NCI-H146 (cell line): ENCODE measurements around the gene PTPRT.
"Not testable (repeated sequence)": the region's sequence is repeated elsewhere in the genome, so short reads cannot be mapped to it uniquely, and the experiment has no call there.

Source experiments
- DNase-seq: peaks from one replicate; lab custom pipeline; 2025; lab: John Stamatoyannopoulos, UW

Gene PTPRT

GRCh38 chr20:43187476-43188233 lies 2.1 kb downstream of the PTPRT start:
- DNase-seq = peak; percentile 41

DNA sequence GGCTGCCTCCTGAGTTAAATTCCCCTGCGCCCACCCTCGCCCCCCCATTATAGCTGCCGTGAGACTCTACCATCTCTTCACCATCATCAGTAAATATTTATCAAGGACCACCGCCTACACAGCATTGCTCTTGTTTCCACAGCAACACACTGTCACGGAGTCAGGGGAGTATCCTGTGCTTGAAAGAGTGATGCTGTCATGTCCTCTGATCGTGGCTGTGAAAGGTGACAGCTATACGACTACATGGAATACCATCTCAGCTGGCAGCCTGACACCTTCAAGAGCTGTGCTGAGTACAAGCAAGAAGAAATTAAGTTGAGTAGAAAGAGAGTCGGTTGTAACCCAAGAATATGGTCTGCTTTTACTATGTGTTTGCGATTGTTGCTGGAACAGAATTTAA lies 3.4 kb downstream of the PTPRT start:
- no peak for DNase-seq

DNA sequence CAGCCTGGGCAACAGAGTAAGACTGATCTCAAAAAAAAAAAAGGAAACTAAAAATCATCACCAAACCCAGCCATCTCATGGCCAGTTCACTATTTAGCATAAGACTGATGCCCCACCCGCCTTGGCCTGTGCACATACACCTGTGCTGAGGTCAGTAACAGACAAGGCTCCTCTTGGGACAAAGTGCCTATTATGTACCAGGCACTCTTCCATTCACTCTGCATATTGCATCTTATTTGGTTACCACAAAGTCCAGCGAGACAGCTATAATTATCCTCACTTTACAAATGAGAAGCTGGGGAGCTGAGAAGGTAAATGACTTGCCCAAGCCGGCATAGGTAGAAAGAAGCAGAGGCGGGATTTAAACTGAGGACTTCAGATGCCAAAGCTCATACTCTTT lies 3.8 kb downstream of the PTPRT start:
- DNase-seq = no peak

- DNase-seq = no peak
Observed at GRCh38 chr20:43183536-43184070, 6.1 kb downstream of the PTPRT start.

- no peak for DNase-seq
Observed at GRCh38 chr20:43178080-43178479, 11.6 kb downstream of the PTPRT start.

- DNase-seq = no peak
Observed at GRCh38 chr20:43176726-43177125, 13.0 kb downstream of the PTPRT start.

DNA sequence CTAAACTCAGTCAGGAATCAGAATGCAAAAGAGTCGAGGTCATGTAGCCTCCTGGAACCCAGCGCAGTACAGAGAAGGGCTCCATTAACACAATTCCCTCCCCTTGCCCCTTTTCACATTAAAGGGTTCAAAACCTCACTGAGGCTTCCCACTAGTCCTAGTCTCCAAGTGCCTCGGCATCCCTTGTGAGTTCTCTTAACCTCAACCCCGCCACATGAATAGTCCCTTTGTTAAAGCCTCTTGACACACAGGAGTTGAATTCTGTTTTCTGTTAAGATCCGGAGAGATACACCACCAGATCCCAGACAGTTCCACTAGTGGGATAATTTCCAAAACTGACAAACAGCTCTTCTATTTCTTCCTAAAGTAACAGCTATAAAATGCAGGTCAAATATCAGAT lies 17.8 kb downstream of the PTPRT start:
- DNase-seq = no peak

DNA sequence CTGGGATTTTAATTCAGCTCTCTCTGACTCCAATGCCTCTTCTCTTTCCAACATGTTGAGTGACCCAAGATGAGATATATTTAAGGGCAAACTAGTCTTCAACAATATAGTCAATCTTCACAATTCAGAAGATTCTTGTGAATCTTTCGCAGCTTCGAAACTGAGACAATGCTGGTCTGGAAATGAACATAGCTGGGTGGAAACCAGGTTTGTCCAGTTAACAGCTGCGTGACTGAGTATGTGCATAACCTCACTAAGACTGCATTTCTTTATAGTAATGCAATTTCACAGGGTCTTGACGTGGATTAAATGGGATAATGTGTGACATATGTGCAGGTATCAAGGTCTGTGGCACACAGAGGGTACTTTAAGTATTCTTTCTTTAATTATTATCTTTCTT lies 18.9 kb downstream of the PTPRT start:
- DNase-seq = no peak

- DNase-seq = no peak
Observed at GRCh38 chr20:43167615-43168014, 22.1 kb downstream of the PTPRT start.

- no peak for DNase-seq
Observed at GRCh38 chr20:43167021-43167420, 22.7 kb downstream of the PTPRT start.

GRCh38 chr20:43165611-43166010 lies 24.1 kb downstream of the PTPRT start:
- no peak for DNase-seq

GRCh38 chr20:43164736-43165135 lies 25.0 kb downstream of the PTPRT start:
- DNase-seq = not testable (repeated sequence)

DNA sequence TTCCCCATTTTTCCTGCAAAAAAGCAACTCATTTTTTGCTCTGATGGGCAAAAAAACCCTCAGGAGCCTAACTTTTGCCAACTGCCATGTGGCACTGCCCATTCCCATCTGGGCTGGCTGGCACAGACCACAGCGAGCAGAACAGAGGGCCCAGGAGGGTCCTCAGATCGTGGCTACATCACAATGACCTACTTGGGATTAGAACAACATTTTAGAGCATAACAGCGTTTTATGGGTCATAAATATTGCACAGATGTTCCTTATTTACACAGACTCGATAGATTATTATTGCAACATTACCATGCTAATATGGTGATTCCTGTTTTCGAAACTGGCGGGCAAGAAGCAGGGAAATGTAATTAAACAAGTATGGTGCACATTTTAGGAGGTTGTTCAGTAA lies 28.0 kb downstream of the PTPRT start:
- no peak for DNase-seq

DNA sequence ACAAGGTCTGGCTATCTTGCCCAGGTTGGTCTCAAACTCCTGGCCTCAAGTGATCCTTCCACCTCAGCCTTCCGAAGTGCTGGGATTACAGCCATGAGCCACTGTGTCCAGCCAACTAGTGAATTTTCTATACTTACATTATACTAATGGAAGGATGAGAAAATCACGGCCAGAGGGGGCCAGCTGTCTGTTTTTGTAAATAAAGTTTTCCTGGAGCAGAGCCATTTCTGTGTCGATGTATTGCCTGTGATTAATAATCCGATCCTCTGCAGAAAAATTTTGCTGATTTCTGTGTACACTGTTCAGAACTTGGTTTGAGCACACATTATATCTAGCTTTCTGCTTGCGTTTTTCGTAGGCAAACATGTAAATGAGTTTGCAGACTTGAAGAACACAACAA lies 28.8 kb downstream of the PTPRT start:
- DNase-seq = no peak

DNA sequence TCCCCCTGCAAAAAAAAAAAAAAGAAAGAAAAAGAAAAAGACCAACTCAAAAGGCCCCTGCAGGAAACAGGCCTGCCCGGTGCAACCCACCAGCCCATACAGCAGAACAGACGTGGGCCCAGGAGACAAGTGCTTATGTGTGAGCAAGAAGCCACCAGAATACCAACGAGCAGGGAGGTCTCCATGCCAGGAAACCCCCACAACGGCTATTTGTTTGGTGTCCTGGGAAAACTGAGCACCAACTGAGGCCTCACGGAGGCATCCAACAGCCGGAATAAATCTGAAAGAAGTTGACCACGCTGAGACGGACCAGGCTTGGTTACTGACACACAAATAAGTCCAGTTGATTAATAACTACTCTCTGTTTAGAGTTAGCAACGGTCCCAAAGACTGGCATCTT lies 29.7 kb downstream of the PTPRT start:
- DNase-seq = no peak

- DNase-seq = no peak
Observed at GRCh38 chr20:43155366-43156100, 34.2 kb downstream of the PTPRT start.

- no peak for DNase-seq
Observed at GRCh38 chr20:43151901-43152300, 37.8 kb downstream of the PTPRT start.

GRCh38 chr20:43151256-43151655 lies 38.5 kb downstream of the PTPRT start:
- DNase-seq = no peak

DNA sequence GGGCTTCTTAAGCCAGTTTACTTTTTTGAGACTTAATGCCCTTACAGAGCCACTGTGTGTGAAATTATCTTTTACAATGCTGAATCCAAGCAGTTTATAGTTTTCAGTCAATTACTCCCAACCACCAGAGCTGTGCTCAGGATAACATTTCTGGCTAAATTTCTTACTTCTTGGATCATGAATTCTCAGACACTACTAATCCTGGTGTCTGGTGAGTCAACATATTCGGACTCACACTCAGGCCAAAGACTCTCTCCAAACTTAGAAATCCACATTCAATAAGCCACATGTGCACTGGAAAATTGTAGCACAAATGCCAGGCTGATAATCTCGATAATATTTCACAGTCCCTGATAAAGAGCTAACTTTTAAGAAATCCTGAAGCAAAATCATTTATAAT lies 49.0 kb downstream of the PTPRT start:
- no peak for DNase-seq

DNA sequence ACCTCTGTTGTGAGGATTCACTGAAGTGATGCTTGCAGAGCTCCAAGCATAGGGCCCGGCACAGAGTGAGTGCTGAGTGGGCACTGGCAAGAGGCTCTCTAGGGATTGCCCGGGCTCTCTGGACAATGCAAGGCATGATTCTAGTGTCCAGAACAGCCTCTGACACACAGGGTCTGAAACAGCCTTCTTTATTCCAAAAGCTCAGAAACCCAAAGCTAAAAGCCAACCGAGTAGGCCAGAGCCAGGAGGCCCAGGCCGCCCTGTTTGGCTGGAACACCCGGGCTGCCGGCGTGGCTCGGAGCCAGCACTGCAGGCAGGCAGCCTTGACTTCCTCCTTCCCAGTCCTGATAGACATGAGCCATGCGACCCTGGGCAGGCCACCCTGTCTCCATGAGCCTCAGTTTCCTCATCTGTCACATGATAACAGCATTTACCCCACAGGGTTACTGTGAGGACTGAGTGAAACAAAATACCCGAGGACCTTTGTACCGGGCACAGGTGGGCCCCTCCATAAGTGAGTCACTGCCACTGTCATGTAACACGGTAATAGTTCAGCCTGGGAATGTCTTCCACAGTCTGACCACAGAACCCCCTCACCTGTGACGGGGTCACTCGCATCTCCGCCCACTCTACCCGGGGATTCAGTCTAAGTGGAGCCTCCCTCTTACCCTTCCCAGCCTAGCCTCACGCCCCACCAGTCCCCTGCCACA lies 51.5 kb downstream of the PTPRT start:
- DNase-seq = no peak

DNA sequence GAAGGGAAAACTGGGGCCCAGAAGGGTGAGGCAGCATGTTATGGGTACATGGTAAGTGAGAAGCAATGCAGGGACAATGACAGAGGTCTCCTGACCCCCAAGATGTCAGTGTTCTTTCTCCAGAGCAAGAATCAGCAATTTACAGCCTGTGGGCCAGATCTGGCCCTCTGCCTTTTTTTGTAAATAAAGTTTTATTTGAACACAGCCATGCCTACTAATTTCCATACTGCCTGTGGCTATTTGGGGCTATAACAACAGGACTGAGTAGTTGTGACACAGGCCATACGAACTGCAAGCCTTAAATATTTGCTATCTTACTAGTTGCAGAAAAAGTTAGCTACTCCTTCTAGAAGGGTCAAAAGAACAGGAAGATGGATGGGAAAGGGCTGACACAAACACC lies 52.5 kb downstream of the PTPRT start:
- DNase-seq = no peak

DNA sequence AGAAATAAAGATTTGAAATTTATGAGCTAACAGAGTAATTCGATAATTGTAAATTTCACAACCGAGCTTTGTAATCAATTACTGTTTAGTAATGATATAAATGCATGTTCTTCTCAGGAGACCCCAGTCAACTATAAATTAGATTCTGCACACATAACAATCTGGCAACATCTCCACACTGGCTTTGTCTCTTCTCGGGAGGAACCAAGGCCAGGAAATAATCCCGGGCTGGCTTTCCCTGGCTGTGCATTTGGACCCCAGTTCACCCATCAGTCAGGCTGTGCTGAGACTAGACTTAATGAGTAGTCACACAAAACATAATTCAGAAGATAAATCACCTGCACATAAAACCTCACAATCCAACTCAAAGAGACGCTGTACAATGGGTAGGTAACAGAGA lies 65.5 kb downstream of the PTPRT start:
- DNase-seq = no peak

DNA sequence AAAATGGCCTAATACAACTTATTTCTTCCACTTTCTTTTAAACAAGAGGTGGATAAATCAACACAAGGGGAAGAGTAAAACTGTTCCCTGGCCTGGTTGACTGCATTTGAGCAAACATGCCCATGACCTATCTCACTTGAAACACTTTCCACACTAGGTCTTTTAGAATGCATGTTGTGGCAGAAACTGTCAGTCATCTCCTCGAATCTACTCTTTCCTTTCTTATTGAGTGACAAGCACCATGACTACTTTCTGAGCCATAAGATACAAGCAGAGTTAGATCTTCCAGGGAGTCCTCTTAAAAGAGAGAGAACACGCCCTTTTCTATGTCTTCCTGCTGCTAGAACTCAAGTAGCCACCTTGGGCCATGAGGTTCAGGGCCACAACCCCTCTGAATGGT lies 66.5 kb downstream of the PTPRT start:
- no peak for DNase-seq
